Type B pancreatic cell (in vitro differentiated cells): Measurements from ENCODE around the gene ZBTB46. TPM values are rescaled to one million over a fixed set of nuclear protein-coding genes. Genes with fewer than 3 reads are reported as not detected.

Experiments
- DNase-seq: peaks from one replicate; pipeline ENCODE4 v3.0.0; 2021; ENCODE audit warnings: mixed read lengths; ENCODE audit not compliant: unreplicated experiment; ENCODE audit errors: extremely low spot score
- H3K27ac Mint-ChIP-seq: 2 replicates; pipeline ENCODE4 v1.8.0; 2021; ENCODE audit warnings: mild to moderate bottlenecking, mixed read lengths
- H3K27me3 Mint-ChIP-seq: 2 replicates; pipeline ENCODE4 v1.8.0; 2021; ENCODE audit warnings: mixed read lengths
- H3K36me3 Mint-ChIP-seq: 2 replicates; pipeline ENCODE4 v1.8.0; 2021; ENCODE audit warnings: mixed read lengths
- H3K4me1 Mint-ChIP-seq: one replicate; pipeline ENCODE4 v1.8.0; 2021; ENCODE audit warnings: mixed read lengths; ENCODE audit not compliant: unreplicated experiment
- H3K4me3 Mint-ChIP-seq: 2 replicates; pipeline ENCODE4 v1.8.0; 2021; ENCODE audit warnings: mild to moderate bottlenecking, mixed read lengths
- H3K9me3 Mint-ChIP-seq: 2 replicates; pipeline ENCODE4 v1.8.0; 2021; ENCODE audit warnings: mixed read lengths
- CTCF ChIP-seq: fragments of 200-600 bp; sonication (generic); conservative IDR thresholded peaks from 2 replicates; pipeline ENCODE4 v1.5.0; 2021; ENCODE audit warnings: antibody characterized with exemption, mild to moderate bottlenecking
- total RNA-seq: library from RNA; stranded (reverse); gene quantifications from 2 replicates; pipeline ENCODE4 v1.2.1, GENCODE V29; 2021; ENCODE audit warnings: low replicate concordance

Gene ZBTB46
- total RNA-seq, 1 donor from 2014 or later, result 13.6 TPM

GRCh38 chr20:63829945-63830835 is 874 bp downstream of the ZBTB46 start:
- no peaks in the 10 kb centered on the region for H3K36me3 Mint-ChIP-seq
- peak overlapping the region; percentile 93 for H3K4me3 Mint-ChIP-seq
- DNase-seq, result no peak
- H3K27ac Mint-ChIP-seq, result peak overlapping the region; percentile 89
- H3K9me3 Mint-ChIP-seq, result no peaks in the 10 kb centered on the region
- TF ChIP-seq CTCF, result no peak
- peaks cover 32% of the 10 kb centered on the region for H3K4me1 Mint-ChIP-seq
- peaks cover 15% of the 10 kb centered on the region for H3K27me3 Mint-ChIP-seq

DNA sequence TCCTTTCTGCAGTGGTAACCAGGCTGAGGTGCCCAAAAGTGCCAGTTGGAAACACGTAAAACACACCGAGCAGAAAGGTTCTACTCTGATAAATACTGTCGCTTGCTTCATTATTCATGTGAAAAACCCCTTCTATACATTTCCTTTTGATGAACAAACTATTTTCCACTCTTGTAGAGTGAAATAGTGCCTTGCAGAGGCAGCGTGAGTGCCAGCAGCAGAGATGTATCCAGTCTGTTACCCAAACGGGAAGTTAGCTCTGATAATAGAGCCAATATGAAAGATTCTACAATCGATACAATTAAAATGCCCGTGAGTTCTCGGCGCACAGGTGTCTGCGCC is 1.5 kb downstream of the ZBTB46 start:
- no peak for TF ChIP-seq CTCF
- peaks cover 15% of the 10 kb centered on the region for H3K27me3 Mint-ChIP-seq
- DNase-seq, result no peak
- no peaks in the 10 kb centered on the region for H3K36me3 Mint-ChIP-seq
- H3K4me1 Mint-ChIP-seq, result peaks cover 32% of the 10 kb centered on the region
- no peaks in the 10 kb centered on the region for H3K9me3 Mint-ChIP-seq
- peak overlapping the region; percentile 93 for H3K4me3 Mint-ChIP-seq
- peak overlapping the region; percentile 89 for H3K27ac Mint-ChIP-seq

- no peak for DNase-seq
- no peak for TF ChIP-seq CTCF
- Mint-ChIP-seq H3K27ac (peak overlapping the region; percentile 89), H3K27me3 (peaks cover 15% of the 10 kb centered on the region), H3K4me1 (peaks cover 35% of the 10 kb centered on the region), H3K4me3 (peak overlapping the region; percentile 93), H3K9me3 (no peaks in the 10 kb centered on the region), H3K36me3 (no peaks in the 10 kb centered on the region)
Measured at GRCh38 chr20:63828951-63829350, 2.1 kb downstream of the ZBTB46 start.

GRCh38 chr20:63828545-63828944 is 2.5 kb downstream of the ZBTB46 start:
- peak overlapping the region; percentile 93 for H3K4me3 Mint-ChIP-seq
- no peak for TF ChIP-seq CTCF
- H3K9me3 Mint-ChIP-seq, result no peaks in the 10 kb centered on the region
- H3K36me3 Mint-ChIP-seq, result peaks cover 3% of the 10 kb centered on the region
- peaks cover 39% of the 10 kb centered on the region for H3K4me1 Mint-ChIP-seq
- peak overlapping the region; percentile 89 for H3K27ac Mint-ChIP-seq
- peaks cover 15% of the 10 kb centered on the region for H3K27me3 Mint-ChIP-seq
- no peak for DNase-seq

- DNase-seq, result no peak
- H3K27ac Mint-ChIP-seq, result peak overlapping the region; percentile 89
- H3K9me3 Mint-ChIP-seq, result no peaks in the 10 kb centered on the region
- H3K4me3 Mint-ChIP-seq, result peak overlapping the region; percentile 93
- H3K36me3 Mint-ChIP-seq, result peaks cover 4% of the 10 kb centered on the region
- peaks cover 40% of the 10 kb centered on the region for H3K4me1 Mint-ChIP-seq
- H3K27me3 Mint-ChIP-seq, result peaks cover 15% of the 10 kb centered on the region
- no peak for TF ChIP-seq CTCF
Measured at GRCh38 chr20:63828124-63828523, 2.9 kb downstream of the ZBTB46 start.
